NCI-H2227 treated with DMSO at 0.1 percent for 48 hours (cell line): ENCODE results near the gene AGK.
"Not testable (repeated sequence)": the region's sequence is repeated elsewhere in the genome, so short reads cannot be mapped to it uniquely, and the experiment has no call there.

ENCODE experiments used
- DNase-seq: peaks from one replicate; lab custom pipeline; 2025; lab: John Stamatoyannopoulos, UW

AGK gene

GRCh38 chr7:141679014-141679413 lies 127.8 kb downstream of the AGK start:
- no peak for DNase-seq

GRCh38 chr7:141685285-141686023 lies 134.2 kb downstream of the AGK start:
- no peak for DNase-seq

- DNase-seq, result no peak
Observed at GRCh38 chr7:141686074-141686473, 134.9 kb downstream of the AGK start.

- DNase-seq, result no peak
Observed at GRCh38 chr7:141686670-141687069, 135.5 kb downstream of the AGK start.

GRCh38 chr7:141688043-141688442 lies 136.8 kb downstream of the AGK start:
- no peak for DNase-seq

GRCh38 chr7:141689072-141689825 lies 138.0 kb downstream of the AGK start:
- not testable (repeated sequence) for DNase-seq

GRCh38 chr7:141691540-141691939 lies 140.3 kb downstream of the AGK start:
- no peak for DNase-seq

GRCh38 chr7:141691961-141692360 lies 140.8 kb downstream of the AGK start:
- no peak for DNase-seq

- DNase-seq, result no peak
Observed at GRCh38 chr7:141693082-141693481, 141.9 kb downstream of the AGK start.

GRCh38 chr7:141695803-141696289 lies 144.6 kb downstream of the AGK start:
- no peak for DNase-seq

GRCh38 chr7:141696348-141696747 lies 145.1 kb downstream of the AGK start:
- no peak for DNase-seq

- DNase-seq, result no peak
Observed at GRCh38 chr7:141697211-141697871, 146.1 kb downstream of the AGK start.

GRCh38 chr7:141698247-141699015 lies 147.2 kb downstream of the AGK start:
- no peak for DNase-seq

GRCh38 chr7:141699860-141700259 lies 148.7 kb downstream of the AGK start:
- no peak for DNase-seq

- DNase-seq, result no peak
Observed at GRCh38 chr7:141700296-141700847, 149.2 kb downstream of the AGK start.

- DNase-seq, result no peak
Observed at GRCh38 chr7:141700848-141701371, 149.7 kb downstream of the AGK start.

GRCh38 chr7:141701489-141702046 lies 150.4 kb downstream of the AGK start:
- DNase-seq, result no peak

GRCh38 chr7:141702047-141702567 lies 150.9 kb downstream of the AGK start, which contains the start of gene DENND11:
Gene DENND11, minus strand, starts transcription at chr7:141702166. Its CDS starts 13 bp downstream, at chr7:141702153.
- DNase-seq, result peak; percentile 17

GRCh38 chr7:141702892-141703291 lies 151.7 kb downstream of the AGK start:
- DNase-seq, result no peak

GRCh38 chr7:141704112-141704511 lies 152.9 kb downstream of the AGK start:
- no peak for DNase-seq

GRCh38 chr7:141704741-141705140 lies 153.5 kb downstream of the AGK start:
- DNase-seq, result no peak
